Amniotic epithelial cell (primary cell): ENCODE measurements around the gene DIP2C.
"Not testable (repeated sequence)": the region's sequence is repeated elsewhere in the genome, so short reads cannot be mapped to it uniquely, and the experiment has no call there.

Experiments used
- DNase-seq: peaks from one replicate; pipeline ENCODE4 v3.0.0-alpha.2; 2010; ENCODE audit warnings: low read depth

Gene DIP2C

GRCh38 chr10:327889-328852 is 361.3 kb downstream of the DIP2C start:
- no peak for DNase-seq

GRCh38 chr10:326894-327635 is 362.4 kb downstream of the DIP2C start:
- DNase-seq = no peak

- DNase-seq = peak; percentile 94
Observed at GRCh38 chr10:326350-326749, 363.1 kb downstream of the DIP2C start.

- no peak for DNase-seq
Observed at GRCh38 chr10:325282-325681, 364.2 kb downstream of the DIP2C start.

- DNase-seq = no peak
Observed at GRCh38 chr10:324593-324992, 364.9 kb downstream of the DIP2C start.

GRCh38 chr10:323651-324293 is 365.7 kb downstream of the DIP2C start:
- peak; percentile 97 for DNase-seq

- DNase-seq = not testable (repeated sequence)
Observed at GRCh38 chr10:323046-323445, 366.4 kb downstream of the DIP2C start.

GRCh38 chr10:320771-321170 is 368.7 kb downstream of the DIP2C start:
- no peak for DNase-seq

GRCh38 chr10:317926-318325 is 371.5 kb downstream of the DIP2C start:
- no peak for DNase-seq

- DNase-seq = peak; percentile 19
Observed at GRCh38 chr10:317271-317769, 372.1 kb downstream of the DIP2C start.

- DNase-seq = no peak
Observed at GRCh38 chr10:316390-316789, 373.1 kb downstream of the DIP2C start.

- DNase-seq = peak; percentile 56
Observed at GRCh38 chr10:314871-315270, 374.6 kb downstream of the DIP2C start.

- DNase-seq = no peak
Observed at GRCh38 chr10:314381-314780, 375.1 kb downstream of the DIP2C start.

GRCh38 chr10:311901-312665 is 377.4 kb downstream of the DIP2C start:
- no peak for DNase-seq

- DNase-seq = peak; percentile 41
Observed at GRCh38 chr10:310976-311639, 378.4 kb downstream of the DIP2C start.

GRCh38 chr10:310371-310770 is 379.1 kb downstream of the DIP2C start:
- DNase-seq = no peak

GRCh38 chr10:308572-309085 is 380.8 kb downstream of the DIP2C start:
- no peak for DNase-seq

- DNase-seq = no peak
Observed at GRCh38 chr10:308101-308500, 381.4 kb downstream of the DIP2C start.

- DNase-seq = no peak
Observed at GRCh38 chr10:307659-308058, 381.8 kb downstream of the DIP2C start.

- no peak for DNase-seq
Observed at GRCh38 chr10:306675-307185, 382.7 kb downstream of the DIP2C start.
